Lung (tissue), 12 donors: ENCODE results near the gene SCAF1. TPM values are rescaled to one million over a fixed set of nuclear protein-coding genes. Genes with fewer than 3 reads are reported as not detected.

Experiments used
- ATAC-seq: fragments of 200-7000 bp; cut with Tn5 transposase; one replicate; pipeline ENCODE4 v1.9.1; 2020; ENCODE audit warnings: moderate number of reproducible peaks; ENCODE audit not compliant: insufficient read depth, low FRiP score
- DNase-seq, 3 donors: peaks; one replicate each; pipeline ENCODE4 v3.0.0-alpha.2; 2013 to 2017
- H3K27ac ChIP-seq, 2 donors: one replicate each; pipeline ENCODE4 v1.5.1; 2013; ENCODE audit warnings: mild to moderate bottlenecking in 2 of 2, moderate library complexity in 2 of 2, control low read depth in 1 of 2, inconsistent platforms in 1 of 2, low read depth in 1 of 2, low read length in 1 of 2
- H3K27me3 ChIP-seq, 3 donors: one replicate each; pipeline ENCODE4 v1.5.1; 2013; ENCODE audit warnings: low read length in 2 of 3; ENCODE audit not compliant: control insufficient read depth in 3 of 3, insufficient read depth in 3 of 3
- H3K36me3 ChIP-seq, 4 donors: one replicate each; pipeline ENCODE4 v1.5.1; 2013; ENCODE audit warnings: low read length in 4 of 4, mild to moderate bottlenecking in 1 of 4, moderate library complexity in 1 of 4; ENCODE audit not compliant: control insufficient read depth in 4 of 4, insufficient read depth in 4 of 4
- H3K4me1 ChIP-seq, 5 donors: one replicate each; pipeline ENCODE4 v1.5.1; 2013; ENCODE audit warnings: low read length in 5 of 5, mild to moderate bottlenecking in 2 of 5, moderate library complexity in 1 of 5; ENCODE audit not compliant: control insufficient read depth in 5 of 5, insufficient read depth in 5 of 5
- H3K4me3 ChIP-seq: one replicate; pipeline ENCODE4 v1.5.1; 2013; ENCODE audit warnings: mild to moderate bottlenecking, control low read depth, moderate library complexity
- H3K9ac ChIP-seq, 2 donors: one replicate each; pipeline ENCODE4 v1.5.1; 2013; ENCODE audit warnings: low read length in 2 of 2, control low read depth in 1 of 2; ENCODE audit not compliant: insufficient read depth in 1 of 2
- H3K9me3 ChIP-seq, 4 donors: one replicate each; pipeline ENCODE4 v1.5.1; 2013; ENCODE audit warnings: low read length in 3 of 4, mild to moderate bottlenecking in 1 of 4, moderate library complexity in 1 of 4; ENCODE audit not compliant: control insufficient read depth in 4 of 4, insufficient read depth in 3 of 4
- CTCF ChIP-seq: IDR thresholded peaks from 2 replicates; pipeline ENCODE4 v1.5.1; 2012; ENCODE audit warnings: mild to moderate bottlenecking; ENCODE audit errors: control extremely low read depth, extremely low read depth
- WGBS, 2 donors: extraction: QIAGEN DNeasy Blood & Tissue Kit; methylation state at CpG; one replicate each; pipeline ENCODE4 v1.1.7; 2013; 5-methylcytosine and 5-hydroxymethylcytosine counted together
- polyA plus RNA-seq, 2 donors: library from polyadenylated mRNA; stranded (reverse); fragments of 200-250 nt; gene quantifications; one replicate each; pipeline ENCODE4 v1.2.1, GENCODE V29; 2013
- total RNA-seq, 2 donors: library from RNA; depleted of rRNA in 1 of 2; stranded (reverse); fragments of >200 nt in 1 of 2; gene quantifications; one replicate each; pipeline ENCODE4 v1.2.1, GENCODE V29; 2014 to 2021
- donor health status: control.
- donor health status: control.
- donor health status: Bipolar disorder and iron deficiency.
- donor health status: healthy.
- donor health status: DM: yes; HTN: yes; CAD: no.

Gene SCAF1
- total and polyA plus RNA-seq, 4 donors: 22.5 to 80.2 (median 25.5) TPM

DNA sequence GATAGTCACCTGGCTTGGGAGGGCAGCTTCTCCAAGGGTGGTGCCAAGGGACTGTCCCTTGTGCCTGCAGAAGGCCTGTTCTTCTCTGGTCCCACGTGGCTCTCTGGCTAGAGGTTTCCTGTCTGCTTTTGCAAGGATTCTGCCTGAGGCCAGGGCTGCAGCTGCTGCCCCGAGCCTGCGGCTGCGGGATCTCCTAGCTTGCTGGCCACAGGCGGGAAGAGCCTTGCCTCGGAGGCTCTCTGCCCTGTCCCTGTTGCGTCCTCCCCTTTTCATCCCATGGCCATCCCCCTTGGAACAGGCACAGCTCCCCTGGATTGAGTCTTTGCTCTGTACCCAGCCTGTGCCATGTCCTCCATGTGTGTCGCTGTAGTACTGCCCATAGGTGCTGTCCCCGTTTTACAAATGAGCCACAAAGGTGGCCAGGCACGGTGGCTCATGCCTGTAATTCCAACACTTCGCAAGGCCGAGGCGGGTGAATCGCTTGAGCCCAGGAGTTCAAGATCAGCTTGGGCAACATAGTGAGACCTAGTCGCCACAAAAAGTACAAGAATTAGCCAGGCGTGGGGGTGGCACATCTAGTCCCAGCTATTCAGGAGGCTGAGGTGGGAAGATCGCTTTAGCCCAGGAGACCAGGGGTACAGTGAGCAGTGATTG is 14.6 kb downstream of the SCAF1 start:
- DNase-seq (no peak), ATAC-seq (no peak)
- no peak overlapping the region for H3K4me3 ChIP-seq
- no peak overlapping the region for H3K27ac ChIP-seq
- H3K36me3 ChIP-seq: peaks cover 15 to 93% (median 49%) of the 10 kb centered on the region in 4 donors
- no peaks in the 10 kb centered on the region for H3K27me3 ChIP-seq
- no peaks in the 10 kb centered on the region for H3K9me3 ChIP-seq
- 93 to 94% methylated on average over 17 of the region's 17 CpGs for WGBS, 2 donors
- H3K4me1 ChIP-seq: no peaks in the 10 kb centered on the region
- no peak for TF ChIP-seq CTCF
- H3K9ac ChIP-seq: no peak overlapping the region

- DNase-seq: no peak
- H3K9me3 ChIP-seq: no peaks in the 10 kb centered on the region
- whole genome bisulfite sequencing, 2 donors: 93 to 95% methylated on average over 22 of the region's 22 CpGs
- ATAC-seq: no peak
- no peak overlapping the region for H3K4me3 ChIP-seq
- no peaks in the 10 kb centered on the region for H3K4me1 ChIP-seq
- no peaks in the 10 kb centered on the region for H3K27me3 ChIP-seq
- no peak overlapping the region for H3K27ac ChIP-seq
- H3K9ac ChIP-seq: no peak overlapping the region
- TF ChIP-seq CTCF: no peak
- H3K36me3 ChIP-seq: peaks cover 11 to 92% (median 50%) of the 10 kb centered on the region in 4 donors
These were observed 15.6 kb downstream of the SCAF1 start for GRCh38 chr19:49657493-49658138.

GRCh38 chr19:49658139-49658517 is 16.1 kb downstream of the SCAF1 start:
- Histone ChIP-seq H3K27ac (no peak overlapping the region), H3K4me1 (no peaks in the 10 kb centered on the region), H3K9ac (no peak overlapping the region), H3K4me3 (no peak overlapping the region), H3K36me3 (peaks cover 11 to 91% (median 48%) of the 10 kb centered on the region in 4 donors), H3K9me3 (no peaks in the 10 kb centered on the region), H3K27me3 (no peaks in the 10 kb centered on the region)
- no peak for TF ChIP-seq CTCF
- ATAC-seq (no peak), DNase-seq (no peak)
- 89 to 99% methylated on average over 10 to 15 of the region's 15 CpGs for WGBS, 2 donors
